SK-N-SH treated with all-trans-retinoic acid at 6 μM for 48 hours (cell line): ENCODE data around the gene CPXM2.

Experiments
- ATAC-seq: fragments of 200-7000 bp; cut with Tn5 transposase; 3 replicates; pipeline ENCODE4 v1.9.1; 2020; ENCODE audit warnings: mild to moderate bottlenecking, moderate library complexity
- ARNTL ChIP-seq: fragments of 450-650 bp; formaldehyde crosslinking; IDR thresholded peaks from 2 replicates; pipeline ENCODE4 v1.5.0; 2020; ENCODE audit warnings: low read depth, mild to moderate bottlenecking, moderate library complexity, borderline replicate concordance
- CSDC2 ChIP-seq: fragments of 250-450 bp; sonication (Bioruptor Pico); IDR thresholded peaks from 2 replicates; pipeline ENCODE4 v1.5.0; 2020; ENCODE audit warnings: mild to moderate bottlenecking, moderate library complexity
- CSRNP3 ChIP-seq: fragments of 250-450 bp; sonication (Bioruptor Pico); IDR thresholded peaks from 2 replicates; pipeline ENCODE4 v1.5.1; 2021; ENCODE audit warnings: mild to moderate bottlenecking, moderate library complexity
- ESRRG ChIP-seq: fragments of 250-450 bp; sonication (Bioruptor Pico); IDR thresholded peaks from 2 replicates; pipeline ENCODE4 v1.6.1; 2021; ENCODE audit warnings: mild to moderate bottlenecking
- GLIS3 ChIP-seq: fragments of 250-450 bp; sonication (Bioruptor Pico); IDR thresholded peaks from 2 replicates; pipeline ENCODE4 v1.5.0; 2020; ENCODE audit warnings: mild to moderate bottlenecking, moderate library complexity
- ISL1 ChIP-seq: fragments of 250-450 bp; sonication (Bioruptor Pico); IDR thresholded peaks from 2 replicates; pipeline ENCODE4 v2.1.2; 2022; ENCODE audit warnings: mild to moderate bottlenecking, moderate library complexity
- OSR1 ChIP-seq: fragments of 250-450 bp; sonication (Bioruptor Pico); IDR thresholded peaks from 2 replicates; pipeline ENCODE4 v1.8.0; 2022; ENCODE audit warnings: moderate library complexity, mild to moderate bottlenecking, inconsistent platforms
- PATZ1 ChIP-seq: fragments of 250-450 bp; sonication (Bioruptor Pico); IDR thresholded peaks from 2 replicates; pipeline ENCODE4 v1.8.0; 2020; ENCODE audit warnings: mild to moderate bottlenecking, moderate library complexity, borderline replicate concordance
- PPARA ChIP-seq: fragments of 250-450 bp; sonication (Bioruptor Pico); IDR thresholded peaks from 2 replicates; pipeline ENCODE4 v1.5.0; 2020; ENCODE audit warnings: mild to moderate bottlenecking, borderline replicate concordance
- RARB ChIP-seq: fragments of 250-450 bp; sonication (Bioruptor Pico); IDR thresholded peaks from 2 replicates; pipeline ENCODE4 v1.8.0; 2021; ENCODE audit warnings: mild to moderate bottlenecking, moderate library complexity
- SNAI2 ChIP-seq: fragments of 250-450 bp; sonication (Bioruptor Pico); IDR thresholded peaks from 2 replicates; pipeline ENCODE4 v1.5.0; 2020; ENCODE audit warnings: mild to moderate bottlenecking, moderate library complexity
- TCF4 ChIP-seq: fragments of 250-450 bp; sonication (Bioruptor Pico); IDR thresholded peaks from 2 replicates; pipeline ENCODE4 v1.8.0; 2021; ENCODE audit warnings: mild to moderate bottlenecking, moderate library complexity, borderline replicate concordance
- TOX ChIP-seq: fragments of 250-450 bp; sonication (Bioruptor Pico); IDR thresholded peaks from 2 replicates; pipeline ENCODE4 v1.8.0; 2021; ENCODE audit warnings: mild to moderate bottlenecking, moderate library complexity, borderline replicate concordance
- TSHZ2 ChIP-seq: fragments of 250-450 bp; sonication (Bioruptor Pico); IDR thresholded peaks from 2 replicates; pipeline ENCODE4 v1.5.0; 2020; ENCODE audit warnings: mild to moderate bottlenecking, moderate library complexity
- ZC3H10 ChIP-seq: fragments of 250-450 bp; sonication (Bioruptor Pico); IDR thresholded peaks from 2 replicates; pipeline ENCODE4 v1.5.1; 2021; ENCODE audit warnings: mild to moderate bottlenecking, moderate library complexity
- ZFP3 ChIP-seq: fragments of 250-450 bp; sonication (Bioruptor Pico); IDR thresholded peaks from 2 replicates; pipeline ENCODE4 v1.5.0; 2020; ENCODE audit warnings: mild to moderate bottlenecking, moderate library complexity
- ZFP30 ChIP-seq: fragments of 450-650 bp; formaldehyde crosslinking; IDR thresholded peaks from 2 replicates; pipeline ENCODE4 v1.5.0; 2022; ENCODE audit warnings: mild to moderate bottlenecking, moderate library complexity
- ZNF565 ChIP-seq: fragments of 450-650 bp; formaldehyde crosslinking; conservative IDR thresholded peaks from 2 replicates; pipeline ENCODE4 v1.5.0; 2020; ENCODE audit warnings: low read depth, mild to moderate bottlenecking, moderate library complexity
- ZNF70 ChIP-seq: fragments of 450-650 bp; formaldehyde crosslinking; IDR thresholded peaks from 2 replicates; pipeline ENCODE4 v1.5.0; 2020; ENCODE audit warnings: mild to moderate bottlenecking, moderate library complexity
- ZNF8 ChIP-seq: fragments of 450-650 bp; formaldehyde crosslinking; IDR thresholded peaks from 2 replicates; pipeline ENCODE4 v1.5.0; 2020; ENCODE audit warnings: mild to moderate bottlenecking, moderate library complexity
- TF ChIP-seq, protein P1 (sequence below): fragments of 250-450 bp; sonication (Bioruptor Pico); IDR thresholded peaks from 2 replicates; pipeline ENCODE4 v1.8.0; 2021; ENCODE audit warnings: low read depth, mild to moderate bottlenecking, moderate library complexity, borderline replicate concordance

CPXM2 gene

GRCh38 chr10:123800821-123801220 lies 90.8 kb downstream of the CPXM2 start:
- TF ChIP-seq SNAI2 (CRISPR knock-in tag) (no peak), ZC3H10 (CRISPR knock-in tag) (no peak), ZNF70 (no peak), ISL1 (CRISPR knock-in tag) (no peak), OSR1 (CRISPR knock-in tag) (no peak), TCF4 (CRISPR knock-in tag) (no peak), ZFP30 (CRISPR knock-in tag) (no peak), ESRRG (CRISPR knock-in tag) (no peak)
- no peak for ATAC-seq

DNA sequence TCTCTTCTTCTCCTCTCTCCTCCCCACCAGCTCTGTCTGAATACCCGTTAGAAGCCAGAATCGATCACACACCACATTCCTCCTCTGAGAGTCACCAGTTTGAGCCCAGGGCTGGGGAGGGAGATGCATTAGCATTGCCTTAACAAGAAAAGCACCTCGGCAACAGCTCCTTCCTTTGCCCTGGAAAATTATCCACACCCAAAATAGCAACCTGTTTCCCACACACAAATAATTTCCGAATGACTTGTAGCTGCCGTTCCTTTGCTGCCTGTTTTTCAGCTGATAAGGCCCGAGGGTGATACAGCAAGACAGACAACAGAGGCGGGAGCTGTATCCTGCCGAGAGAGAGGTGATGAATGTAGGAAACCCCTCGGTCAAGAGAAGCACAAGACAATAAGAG lies 91.3 kb downstream of the CPXM2 start:
- TF ChIP-seq ISL1 (CRISPR knock-in tag) (no peak), CSDC2 (CRISPR knock-in tag) (no peak), ZFP3 (no peak), ESRRG (CRISPR knock-in tag) (no peak), ZC3H10 (CRISPR knock-in tag) (no peak), ZNF565 (CRISPR knock-in tag) (no peak), ZNF70 (no peak), OSR1 (CRISPR knock-in tag) (no peak), ARNTL (CRISPR knock-in tag) (no peak), TCF4 (CRISPR knock-in tag) (no peak), PATZ1 (CRISPR knock-in tag) (no peak)

GRCh38 chr10:123798856-123799255 lies 92.8 kb downstream of the CPXM2 start:
- TF ChIP-seq ISL1 (CRISPR knock-in tag), result no peak
- TF ChIP-seq ZNF70, result no peak
- TF ChIP-seq, protein P1, sequence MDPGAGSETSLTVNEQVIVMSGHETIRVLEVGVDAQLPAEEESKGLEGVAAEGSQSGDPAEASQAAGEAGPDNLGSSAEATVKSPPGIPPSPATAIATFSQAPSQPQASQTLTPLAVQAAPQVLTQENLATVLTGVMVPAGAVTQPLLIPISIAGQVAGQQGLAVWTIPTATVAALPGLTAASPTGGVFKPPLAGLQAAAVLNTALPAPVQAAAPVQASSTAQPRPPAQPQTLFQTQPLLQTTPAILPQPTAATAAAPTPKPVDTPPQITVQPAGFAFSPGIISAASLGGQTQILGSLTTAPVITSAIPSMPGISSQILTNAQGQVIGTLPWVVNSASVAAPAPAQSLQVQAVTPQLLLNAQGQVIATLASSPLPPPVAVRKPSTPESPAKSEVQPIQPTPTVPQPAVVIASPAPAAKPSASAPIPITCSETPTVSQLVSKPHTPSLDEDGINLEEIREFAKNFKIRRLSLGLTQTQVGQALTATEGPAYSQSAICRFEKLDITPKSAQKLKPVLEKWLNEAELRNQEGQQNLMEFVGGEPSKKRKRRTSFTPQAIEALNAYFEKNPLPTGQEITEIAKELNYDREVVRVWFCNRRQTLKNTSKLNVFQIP (CRISPR knock-in tag), result no peak

More for the DNA sequence above, 91.3 kb downstream of the CPXM2 start:
- ATAC-seq, result no peak

GRCh38 chr10:123797813-123798212 lies 93.8 kb downstream of the CPXM2 start:
- TF ChIP-seq TOX (CRISPR knock-in tag) (no peak), CSDC2 (CRISPR knock-in tag) (no peak), ZC3H10 (CRISPR knock-in tag) (no peak), CSRNP3 (no peak), ZNF8 (CRISPR knock-in tag) (no peak), ZFP30 (CRISPR knock-in tag) (no peak), PPARA (CRISPR knock-in tag) (no peak), TCF4 (CRISPR knock-in tag) (no peak)
- TF ChIP-seq, protein P1 (CRISPR knock-in tag), result no peak
- no peak for ATAC-seq

More at GRCh38 chr10:123798856-123799255, 92.8 kb downstream of the CPXM2 start:
- ATAC-seq, result no peak

GRCh38 chr10:123796736-123797135 lies 94.9 kb downstream of the CPXM2 start:
- ATAC-seq, result no peak
- TF ChIP-seq, protein P1 (CRISPR knock-in tag), result no peak
- TF ChIP-seq GLIS3 (CRISPR knock-in tag) (no peak), TSHZ2 (CRISPR knock-in tag) (no peak), ZNF70 (no peak), PPARA (CRISPR knock-in tag) (no peak), ESRRG (CRISPR knock-in tag) (no peak), ZC3H10 (CRISPR knock-in tag) (no peak), ZFP3 (no peak), SNAI2 (CRISPR knock-in tag) (no peak), RARB (CRISPR knock-in tag) (no peak), ZNF8 (CRISPR knock-in tag) (no peak)
